T follicular helper cell (primary cell): ENCODE data around the gene ACBD4.
"Not testable (repeated sequence)": the region's sequence is repeated elsewhere in the genome, so short reads cannot be mapped to it uniquely, and the experiment has no call there.

ENCODE experiments used
- DNase-seq: peaks from one replicate; pipeline ENCODE4 v3.0.0-alpha.2; 2020; ENCODE audit warnings: low read depth

Gene ACBD4

DNA sequence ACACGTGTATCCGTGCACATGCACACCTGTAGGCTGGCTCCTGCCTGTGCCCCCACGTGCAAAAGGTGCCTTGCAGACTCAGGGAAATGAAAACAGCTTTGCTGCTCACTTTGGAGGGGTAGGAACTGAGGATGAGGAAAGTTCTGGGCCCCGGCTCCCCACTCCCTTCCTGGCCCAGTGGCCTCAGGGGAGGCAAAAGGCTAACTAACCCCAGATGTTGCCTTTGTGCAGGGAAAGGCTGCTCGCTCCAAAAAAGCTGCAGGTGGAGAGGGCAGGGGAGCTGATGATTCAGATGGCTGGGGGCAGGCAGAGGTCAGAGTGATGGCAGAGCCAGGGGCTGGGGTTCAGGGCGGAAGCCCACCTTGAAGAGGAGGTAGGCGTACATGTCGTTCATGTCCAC is 15.5 kb upstream of the ACBD4 start:
- DNase-seq: no peak

DNA sequence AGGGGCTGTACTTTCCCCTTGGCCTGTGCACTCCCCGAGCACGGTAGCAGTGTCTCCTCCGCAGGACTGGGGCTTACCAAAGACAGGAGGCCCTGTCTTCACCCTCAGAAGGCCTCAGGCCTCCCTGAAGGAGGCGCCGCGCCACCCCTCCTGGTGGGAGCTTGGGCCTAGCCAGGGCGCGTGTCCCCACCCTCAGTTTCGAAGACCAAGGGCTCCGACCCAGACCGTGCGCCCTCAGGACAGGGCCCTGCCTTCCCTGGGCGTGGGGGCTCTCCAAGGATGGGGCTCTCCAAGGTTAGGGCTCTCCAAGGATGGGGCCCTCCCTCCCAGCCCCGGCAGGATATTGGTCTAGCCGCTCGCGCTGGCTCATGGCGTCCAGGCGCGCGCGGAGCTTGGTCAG is 14.9 kb upstream of the ACBD4 start:
- DNase-seq: no peak

GRCh38 chr17:45121055-45121454 is 14.4 kb upstream of the ACBD4 start:
- no peak for DNase-seq

- no peak for DNase-seq
Observed at GRCh38 chr17:45123076-45123770, 12.3 kb upstream of the ACBD4 start.

- no peak for DNase-seq
Observed at GRCh38 chr17:45123930-45124796, 11.3 kb upstream of the ACBD4 start.

DNA sequence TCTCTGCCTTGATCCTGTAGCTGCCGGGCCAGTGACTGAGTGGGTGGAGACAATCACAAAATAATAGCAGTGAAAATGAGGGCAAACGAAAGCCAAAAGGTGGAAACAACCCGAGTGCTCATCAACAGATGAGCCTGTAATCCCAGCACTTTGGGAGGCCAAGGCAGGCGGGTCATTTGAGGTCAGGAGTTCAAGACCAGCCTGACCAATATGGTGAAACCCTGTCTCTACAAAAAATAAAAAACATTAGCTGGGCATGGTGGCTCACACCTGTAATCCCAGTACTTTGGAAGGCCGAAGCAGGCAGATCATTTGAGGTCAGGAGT is 10.7 kb upstream of the ACBD4 start:
- not testable (repeated sequence) for DNase-seq

- DNase-seq: no peak
Observed at GRCh38 chr17:45125509-45125908, 10.0 kb upstream of the ACBD4 start.

DNA sequence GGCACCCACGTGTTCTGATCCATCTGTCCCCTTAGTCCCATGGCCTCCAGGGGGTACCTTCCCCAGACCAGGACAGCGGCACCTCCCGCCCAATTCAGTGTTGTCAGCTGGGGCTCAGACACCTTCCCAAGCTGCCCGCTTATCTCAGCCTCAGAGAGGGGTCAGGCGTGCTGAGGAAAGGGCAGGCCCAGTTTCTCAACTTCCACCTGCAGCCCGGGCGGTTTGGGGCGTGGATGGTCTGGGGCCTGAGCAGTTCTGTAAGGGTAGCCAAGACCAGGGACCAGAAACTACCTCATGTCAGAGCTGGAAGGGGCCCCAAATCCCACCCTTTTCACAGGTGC is 8.3 kb upstream of the ACBD4 start:
- DNase-seq: no peak

- no peak for DNase-seq
Observed at GRCh38 chr17:45127548-45128300, 7.8 kb upstream of the ACBD4 start.

DNA sequence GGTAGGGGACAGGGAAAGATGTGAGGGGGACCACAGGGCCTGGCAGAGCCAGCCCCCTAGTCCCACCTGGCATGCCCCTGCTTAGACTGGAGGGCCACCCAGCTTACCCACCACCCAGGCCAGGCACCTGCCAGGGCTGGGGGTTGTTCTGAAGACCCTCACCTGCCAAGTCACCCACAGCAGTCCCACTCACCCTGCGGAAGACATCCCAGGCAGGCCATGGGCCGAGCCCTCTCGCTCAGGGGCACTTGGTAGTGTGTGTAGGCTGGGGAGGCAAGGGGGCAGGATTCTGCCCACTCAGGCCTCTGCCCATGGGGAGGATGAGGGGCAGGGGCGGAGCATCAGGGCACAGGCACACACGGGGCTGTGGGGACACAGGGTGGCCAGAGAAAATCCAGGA is 7.2 kb upstream of the ACBD4 start:
- DNase-seq: no peak

GRCh38 chr17:45128989-45129388 is 6.5 kb upstream of the ACBD4 start:
- DNase-seq: no peak

DNA sequence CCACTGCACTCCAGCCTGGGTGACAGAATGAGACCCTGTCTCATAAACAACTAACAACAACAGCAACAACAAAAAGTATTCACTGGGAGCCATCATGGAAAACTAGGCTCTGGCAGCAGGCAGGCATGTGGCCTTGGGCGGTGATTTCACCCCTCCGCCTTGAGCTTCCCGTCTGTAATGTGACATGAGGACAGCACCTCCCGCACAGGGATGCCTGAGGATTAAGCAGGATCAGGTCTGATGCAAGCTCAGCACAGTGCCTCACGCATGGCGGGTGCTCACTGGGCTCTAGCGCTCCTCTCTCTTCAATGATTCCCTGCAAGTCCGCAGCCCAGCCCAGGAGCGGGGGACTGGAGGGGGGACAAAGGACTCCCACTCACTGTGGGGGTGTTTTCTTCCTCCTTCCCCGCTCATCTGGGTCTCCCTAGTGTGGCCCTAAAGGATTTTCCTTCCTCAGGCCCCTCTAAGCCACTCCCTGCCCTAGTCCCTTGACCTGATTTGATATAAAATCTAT is 6.0 kb upstream of the ACBD4 start:
- no peak for DNase-seq

- DNase-seq: no peak
Observed at GRCh38 chr17:45129940-45130680, 5.4 kb upstream of the ACBD4 start.

- no peak for DNase-seq
Observed at GRCh38 chr17:45130681-45131615, 4.5 kb upstream of the ACBD4 start.

- peak; percentile 36 for DNase-seq
Observed at GRCh38 chr17:45131616-45132319, 3.7 kb upstream of the ACBD4 start.

- no peak for DNase-seq
Observed at GRCh38 chr17:45132320-45132571, 3.2 kb upstream of the ACBD4 start, which contains the start of gene PLCD3. TSS of gene PLCD3 (minus strand) at chr17:45132515. CDS start at chr17:45132410, 105 bp downstream.

- DNase-seq: peak; percentile 61
Observed at GRCh38 chr17:45132572-45133463, 2.7 kb upstream of the ACBD4 start.

GRCh38 chr17:45135978-45136791 is 698 bp downstream of the ACBD4 start:
- no peak for DNase-seq
